Measurements from ENCODE around the gene DTX2. TPM values are rescaled to one million over a fixed set of nuclear protein-coding genes. Genes with fewer than 3 reads are reported as not detected.

The DTX2 gene
- total RNA-seq (2022; extraction: Qiagen RNA extraction; ENCODE audit: low read depth), result 39.4 to 49.9 TPM (median 41.1 TPM) in 5 replicates

DNA sequence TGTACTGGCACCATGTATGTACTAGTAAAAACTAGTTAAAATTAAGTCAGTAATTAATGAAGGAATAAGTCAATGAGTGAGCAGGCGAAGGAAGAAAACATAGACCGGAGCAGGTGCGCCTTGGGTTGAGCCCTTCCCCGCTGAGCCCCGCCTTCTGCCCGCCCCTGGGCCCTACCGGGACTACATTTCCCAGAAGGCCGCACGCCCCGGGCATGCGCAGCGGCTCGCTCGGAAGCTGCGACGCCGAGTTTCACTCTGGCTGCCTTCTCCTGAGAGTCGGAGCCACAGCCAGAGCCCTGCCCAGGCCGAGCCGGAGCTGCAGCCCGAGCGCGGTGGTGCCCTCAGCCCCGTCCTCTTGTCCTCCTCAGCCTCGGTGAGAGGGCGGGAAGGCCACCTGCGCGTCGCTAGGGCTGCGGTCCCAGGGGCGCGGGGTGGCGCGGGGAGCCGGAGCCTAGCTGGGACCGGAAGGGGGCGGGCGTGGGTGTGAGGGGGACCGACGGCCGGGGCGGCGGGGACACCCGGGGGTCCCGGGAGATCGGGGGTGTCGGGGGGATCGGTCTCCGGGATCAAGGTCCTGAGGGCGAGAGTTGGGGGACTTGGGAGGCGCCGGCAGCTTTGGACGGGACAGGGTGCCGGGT is at the start of gene DTX2:
Gene DTX2, plus strand, starts transcription at position 246 of the 638 bp plus-strand sequence. CDS start 18,801 bp downstream, outside the sequence.

DNA sequence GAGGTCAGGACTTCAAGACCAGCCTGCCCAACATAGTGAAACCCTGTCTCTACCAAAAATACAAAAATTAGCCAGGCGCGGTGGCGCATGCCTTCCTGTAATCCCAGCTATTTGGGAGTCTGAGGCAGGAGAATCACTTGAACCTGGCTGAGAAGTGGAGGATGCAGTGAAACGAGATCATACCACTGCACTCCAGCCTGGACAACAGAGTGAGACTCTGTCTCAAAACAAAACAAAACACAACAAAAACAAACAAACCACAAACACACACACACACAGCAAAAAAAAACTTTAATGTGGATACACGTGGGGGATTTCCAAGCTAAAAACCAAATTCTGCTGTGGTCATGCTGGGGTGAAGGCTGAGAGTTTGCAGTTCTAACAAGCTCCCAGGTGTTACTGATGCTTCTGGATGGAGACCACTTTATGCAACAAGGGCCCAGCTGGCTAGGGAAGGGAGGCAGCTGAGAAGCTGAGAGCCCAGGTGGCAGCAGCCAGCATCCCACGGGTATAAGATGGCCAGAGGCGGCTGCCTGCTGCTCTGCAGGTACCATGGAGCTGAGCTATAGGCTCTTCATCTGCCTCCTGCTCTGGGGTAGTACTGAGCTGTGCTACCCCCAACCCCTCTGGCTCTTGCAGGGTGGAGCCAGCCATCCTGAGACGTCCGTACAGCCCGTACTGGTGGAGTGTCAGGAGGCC is 36.9 kb upstream of the DTX2 start, which contains the start of gene ZP3:
Gene ZP3, plus strand, starts transcription at position 538 of the 699 bp plus-strand sequence. Its CDS starts 15 bp downstream, at position 553.

GRCh38 chr7:76509931-76510877 is 48.7 kb downstream of the DTX2 start, which contains the start of gene UPK3B:
TSS of gene UPK3B (plus strand) at chr7:76510552. CDS start at chr7:76510653, 101 bp downstream.

GRCh38 chr7:76543197-76543596 is 81.7 kb downstream of the DTX2 start, which contains the start of gene SPDYE16:
TSS of gene SPDYE16 (minus strand) at chr7:76543297. CDS start at chr7:76541459, 1,838 bp downstream.

Other genes starting within 250 kb of the DTX2 start
- gene HSPB1, start 159.0 kb upstream of the DTX2 start, total RNA-seq (2022; extraction: Qiagen RNA extraction; ENCODE audit: low read depth), result 667 to 1,061 TPM (median 898 TPM) in 5 replicates
- gene YWHAG, start 102.7 kb upstream of the DTX2 start, total RNA-seq (2022; extraction: Qiagen RNA extraction; ENCODE audit: low read depth), result 239 to 276 TPM (median 250 TPM) in 5 replicates
- gene SSC4D, start 52.0 kb upstream of the DTX2 start, total RNA-seq (2022; extraction: Qiagen RNA extraction; ENCODE audit: low read depth), result 0.96 to 1.4 TPM (median 1.2 TPM) in 5 replicates
- 17.1 to 22.9 TPM (median 17.7 TPM) in 5 replicates for gene ZP3, start 36.8 kb upstream of the DTX2 start, total RNA-seq (2022; extraction: Qiagen RNA extraction; ENCODE audit: low read depth)
- 10.4 to 20.2 TPM (median 18.3 TPM) in 5 replicates for gene UPK3B, start 48.8 kb downstream of the DTX2 start, total RNA-seq (2022; extraction: Qiagen RNA extraction; ENCODE audit: low read depth)
- gene SPDYE16, start 81.6 kb downstream of the DTX2 start, total RNA-seq (2022; extraction: Qiagen RNA extraction; ENCODE audit: low read depth), result 0.10 TPM in 1 of 5 replicates, not detected in the others
- gene POMZP3, start 165.6 kb downstream of the DTX2 start, total RNA-seq (2022; extraction: Qiagen RNA extraction; ENCODE audit: low read depth), result 23.1 to 25.2 TPM (median 24.9 TPM) in 5 replicates

All from A549 treated with DMSO at 1 μM for 4 hours (cell line).